CD4-positive, alpha-beta memory T cell (primary cell): ENCODE data around the gene PTEN. TPM values are rescaled to one million over a fixed set of nuclear protein-coding genes. Genes with fewer than 3 reads are reported as not detected.
"Not testable (repeated sequence)": the region's sequence is repeated elsewhere in the genome, so short reads cannot be mapped to it uniquely, and the experiment has no call there.

Source experiments
- CTCF ChIA-PET: fragments of 350-600 bp; sonication (Branson Sonifier 250); formaldehyde crosslinking; loops from one replicate; lab custom pipeline; 2021; ENCODE audit warnings: inconsistent platforms; ENCODE audit not compliant: partially characterized antibody; lab: Charles Lee
- POLR2A ChIA-PET: fragments of 350-600 bp; sonication (Branson Sonifier 250); formaldehyde crosslinking; loops from one replicate; lab custom pipeline; 2021; ENCODE audit not compliant: partially characterized antibody; lab: Charles Lee
- DNase-seq, 5 donors: peaks; one replicate each; pipeline versions ENCODE4 v3.0.0 to v3.0.0-alpha.2; 2020 to 2022; ENCODE audit warnings: mixed read lengths in 1 of 5
- H3K27ac ChIP-seq: one replicate; pipeline ENCODE4 v1.7.0; 2013; ENCODE audit warnings: low read depth, low read length
- H3K27me3 ChIP-seq: 2 replicates; pipeline ENCODE4 v1.7.0; 2013; ENCODE audit warnings: mild to moderate bottlenecking, low read length, moderate library complexity; ENCODE audit not compliant: insufficient read depth
- H3K36me3 ChIP-seq: 2 replicates; pipeline ENCODE4 v1.7.0; 2013; ENCODE audit warnings: mild to moderate bottlenecking, low read length, moderate library complexity; ENCODE audit not compliant: insufficient read depth
- H3K4me1 ChIP-seq: 2 replicates; pipeline ENCODE4 v1.7.0; 2013; ENCODE audit warnings: mild to moderate bottlenecking, low read length, moderate library complexity; ENCODE audit not compliant: insufficient read depth
- H3K4me3 ChIP-seq, 2 donors: one replicate each; pipeline ENCODE4 v1.7.0; 2013; ENCODE audit warnings: low read length in 2 of 2, mild to moderate bottlenecking in 1 of 2
- H3K9me3 ChIP-seq, 2 donors: one replicate each; pipeline ENCODE4 v1.7.0; 2013; ENCODE audit warnings: low read length in 2 of 2, control low read depth in 1 of 2; ENCODE audit not compliant: control insufficient read depth in 1 of 2
- H3K27ac Mint-ChIP-seq, 7 donors: one replicate each; pipeline ENCODE4 v1.8.0; 2020 to 2021; ENCODE audit warnings: mixed read lengths in 7 of 7, mild to moderate bottlenecking in 6 of 7, inconsistent platforms in 3 of 7, moderate library complexity in 3 of 7
- H3K27me3 Mint-ChIP-seq, 2 donors: one replicate each; pipeline ENCODE4 v1.8.0; 2020 to 2021; ENCODE audit warnings: mixed read lengths in 2 of 2
- H3K36me3 Mint-ChIP-seq, 2 donors: one replicate each; pipeline ENCODE4 v1.8.0; 2020 to 2021; ENCODE audit warnings: mixed read lengths in 2 of 2, inconsistent platforms in 1 of 2, mild to moderate bottlenecking in 1 of 2
- H3K4me1 Mint-ChIP-seq, 4 donors: one replicate each; pipeline ENCODE4 v1.8.0; 2020 to 2021; ENCODE audit warnings: mixed read lengths in 4 of 4, mild to moderate bottlenecking in 1 of 4
- H3K4me3 Mint-ChIP-seq, 8 donors: one replicate each; pipeline ENCODE4 v1.8.0; 2020 to 2021; ENCODE audit warnings: mixed read lengths in 8 of 8, mild to moderate bottlenecking in 7 of 8, moderate library complexity in 6 of 8, inconsistent platforms in 3 of 8
- H3K9me3 Mint-ChIP-seq, 8 donors: one replicate each; pipeline ENCODE4 v1.8.0; 2020 to 2021; ENCODE audit warnings: mixed read lengths in 8 of 8, mild to moderate bottlenecking in 5 of 8, inconsistent platforms in 3 of 8, moderate library complexity in 1 of 8
- intact Hi-C: fragments of 100-400 bp; cut with micrococcal nuclease; formaldehyde crosslinking; loops from one replicate; pipeline ENCODE4 v1.15.1; 2023
- polyA plus RNA-seq, 2 donors: library from polyadenylated mRNA; unstranded; fragments of 300-500 nt; fragmentation: Illumina TruSeq; gene quantifications; one replicate each; pipeline ENCODE4 v1.2.3, GENCODE V29; 2021
- total RNA-seq, 2 experiments: library from RNA; stranded (reverse); gene quantifications; one replicate each; pipeline ENCODE4 v1.2.3, GENCODE V29; 2021

PTEN gene
- total and polyA plus RNA-seq, 4 experiments from 2014 or later, result 25.1 to 84.8 (median 57.8) TPM

DNA sequence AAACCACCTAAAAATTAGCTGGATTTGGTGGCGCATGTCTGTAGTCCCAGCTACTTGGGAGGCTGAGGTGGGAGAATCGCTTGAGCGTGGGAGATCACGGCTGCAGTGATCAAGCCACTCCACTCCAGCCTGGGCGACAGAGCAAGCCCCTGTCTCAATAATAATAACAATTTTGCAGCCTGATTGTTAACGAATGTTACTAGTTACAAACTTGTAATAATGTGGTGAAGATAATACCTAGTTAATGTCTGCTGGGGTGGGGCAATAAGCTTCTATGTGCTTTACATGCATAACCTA, 44.2 kb upstream of the PTEN start:
- peak overlapping the region in 7 of 8 donors; percentile 36 to 78 (median 48) for H3K4me3 Mint-ChIP-seq
- H3K27ac Mint-ChIP-seq, result peak overlapping the region; percentile 53 to 99 (median 97)
- Histone ChIP-seq H3K27ac (peak overlapping the region; percentile 94), H3K27me3 (no peaks in the 10 kb centered on the region), H3K4me3 (no peak overlapping the region), H3K36me3 (no peaks in the 10 kb centered on the region), H3K9me3 (no peaks in the 10 kb centered on the region), H3K4me1 (peaks cover 42% of the 10 kb centered on the region)
- CTCF ChIA-PET, result interaction anchor here (0.8 to 3.2 kb wide), 13 partner anchors 10 to 1066 kb away, joined by 3 to 25 read pairs (median 9); partner anchors contain the start of genes KLLN and PTEN
- no peaks in the 10 kb centered on the region for H3K9me3 Mint-ChIP-seq
- POLR2A ChIA-PET, result interaction anchor here (0.6 to 3.7 kb wide), 9 partner anchors 9 to 764 kb away, joined by 3 to 72 read pairs (median 8); partner anchors contain the start of genes KLLN, PTEN and RNLS
- intact Hi-C loops, result loop anchor here (2.0 to 10.0 kb wide), 3 partner anchors 1172 to 1826 kb away; partner anchors contain the start of genes FAS, IFIT5 and PANK1
- H3K36me3 Mint-ChIP-seq, result peaks cover 3 to 17% of the 10 kb centered on the region in 2 donors
- H3K27me3 Mint-ChIP-seq, result no peaks in the 10 kb centered on the region
- peaks cover 27 to 43% (median 34%) of the 10 kb centered on the region in 4 donors for H3K4me1 Mint-ChIP-seq
- DNase-seq, result no peak

DNA sequence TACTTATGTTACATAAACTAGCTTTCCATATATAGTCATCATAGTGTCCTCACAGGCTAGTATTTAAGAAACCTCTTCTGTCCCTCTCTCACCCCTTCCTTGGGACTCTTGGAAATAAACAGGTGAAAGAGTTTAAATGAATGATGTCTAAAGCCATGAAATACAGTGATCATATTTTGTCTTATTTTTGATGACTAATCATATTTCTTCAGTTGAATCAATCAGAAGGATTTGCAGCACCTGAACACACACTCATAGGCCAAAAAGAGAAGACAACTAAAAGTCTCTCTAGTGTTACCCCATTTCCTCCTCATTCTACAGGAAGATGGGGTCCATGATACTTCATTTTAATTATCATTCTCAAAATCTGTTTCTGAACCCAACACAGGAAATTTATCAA, 36.8 kb upstream of the PTEN start:
- Mint-ChIP-seq H3K4me3 (no peak overlapping the region), H3K9me3 (no peaks in the 10 kb centered on the region), H3K27ac (peak overlapping the region in 6 of 7 donors; percentile 60 to 84 (median 74)), H3K27me3 (no peaks in the 10 kb centered on the region), H3K4me1 (peaks cover 11 to 34% (median 22%) of the 10 kb centered on the region in 4 donors), H3K36me3 (no peaks in the 10 kb centered on the region)
- Histone ChIP-seq H3K9me3 (no peaks in the 10 kb centered on the region), H3K36me3 (no peaks in the 10 kb centered on the region), H3K27ac (no peak overlapping the region), H3K4me1 (peaks cover 27% of the 10 kb centered on the region), H3K4me3 (no peak overlapping the region), H3K27me3 (no peaks in the 10 kb centered on the region)
- intact Hi-C loops, result no loop called here
- peak in 1 of 5 donors; percentile 12 for DNase-seq
- POLR2A ChIA-PET, result interaction anchor here (4.4 kb wide), 1 partner anchor 8 kb away, joined by 28 read pairs; the partner anchor contains the start of gene ATAD1
- CTCF ChIA-PET, result interaction anchor here (4.8 kb wide), 1 partner anchor 8 kb away, joined by 25 read pairs; the partner anchor contains the start of gene ATAD1

DNA sequence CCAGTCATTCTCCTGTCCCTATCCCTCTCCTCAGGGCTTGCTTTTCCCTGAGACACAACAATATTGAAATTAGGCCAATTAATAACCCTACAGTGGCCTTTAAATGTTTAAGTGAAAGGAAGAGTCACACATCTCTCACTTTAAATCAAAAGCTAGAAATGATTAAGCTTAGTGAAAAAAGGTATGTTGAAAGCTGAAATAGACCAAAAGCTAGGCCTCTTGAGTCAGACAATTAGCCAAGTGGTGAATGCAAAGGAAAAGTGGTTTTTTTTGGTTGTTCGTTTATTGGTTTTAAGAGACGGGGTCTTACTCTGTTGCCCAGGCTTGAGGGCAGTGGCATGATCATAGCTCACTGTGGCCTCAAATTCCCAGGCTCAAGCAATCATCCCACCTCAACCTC, 35.7 kb upstream of the PTEN start:
- Histone ChIP-seq H3K4me1 (peaks cover 27% of the 10 kb centered on the region), H3K9me3 (no peaks in the 10 kb centered on the region), H3K36me3 (no peaks in the 10 kb centered on the region), H3K4me3 (no peak overlapping the region), H3K27ac (no peak overlapping the region), H3K27me3 (no peaks in the 10 kb centered on the region)
- ChIA-PET CTCF (interaction anchor here (0.6 to 4.8 kb wide), 4 partner anchors 9 to 562 kb away, joined by 3 to 25 read pairs (median 4); partner anchors contain the start of genes ATAD1, KLLN and PTEN), POLR2A (interaction anchor here (4.4 kb wide), 1 partner anchor 9 kb away, joined by 28 read pairs; the partner anchor contains the start of gene ATAD1)
- Mint-ChIP-seq H3K4me1 (peaks cover 11 to 34% (median 22%) of the 10 kb centered on the region in 4 donors), H3K4me3 (no peak overlapping the region), H3K27me3 (no peaks in the 10 kb centered on the region), H3K36me3 (no peaks in the 10 kb centered on the region), H3K9me3 (no peaks in the 10 kb centered on the region), H3K27ac (peak overlapping the region in 4 of 7 donors; percentile 7 to 66 (median 43))
- no peak for DNase-seq
- intact Hi-C loops, result no loop called here

DNA sequence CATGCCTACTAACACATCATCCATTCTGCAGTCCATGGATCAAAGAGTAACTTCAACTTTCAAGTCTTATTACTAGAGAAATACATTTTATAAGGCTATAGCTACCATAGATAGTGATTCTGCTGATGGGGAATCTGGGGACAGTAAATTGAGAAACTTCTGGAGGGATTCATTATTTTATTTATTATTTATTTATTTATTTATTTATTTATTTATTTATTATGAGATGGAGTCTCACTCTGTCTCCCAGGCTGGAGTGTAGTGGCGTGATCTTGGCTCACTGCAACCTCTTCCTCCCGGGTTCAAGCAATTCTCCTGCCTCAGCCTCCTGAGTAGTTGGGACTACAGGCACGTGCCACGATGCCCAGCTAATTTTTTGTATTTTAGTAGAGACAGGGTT, 34.4 kb upstream of the PTEN start:
- H3K9me3 Mint-ChIP-seq, H3K27me3 Mint-ChIP-seq, intact Hi-C loops, H3K27me3 ChIP-seq, H3K36me3 ChIP-seq, H3K27ac ChIP-seq, H3K4me3 ChIP-seq, H3K27ac Mint-ChIP-seq, H3K36me3 Mint-ChIP-seq, DNase-seq, H3K9me3 ChIP-seq, H3K4me3 Mint-ChIP-seq: not testable (repeated sequence)
- H3K4me1 Mint-ChIP-seq, result peaks cover 11 to 34% (median 22%) of the 10 kb centered on the region in 4 donors
- H3K4me1 ChIP-seq, result peaks cover 27% of the 10 kb centered on the region
- CTCF ChIA-PET, result interaction anchor here (0.9 to 4.8 kb wide), 5 partner anchors 10 to 34 kb away, joined by 3 to 25 read pairs (median 3); partner anchors contain the start of genes ATAD1, KLLN and PTEN
- POLR2A ChIA-PET, result interaction anchor here (1.1 to 4.4 kb wide), 2 partner anchors 10 to 33 kb away, joined by 4 to 28 read pairs; partner anchors contain the start of gene ATAD1

DNA sequence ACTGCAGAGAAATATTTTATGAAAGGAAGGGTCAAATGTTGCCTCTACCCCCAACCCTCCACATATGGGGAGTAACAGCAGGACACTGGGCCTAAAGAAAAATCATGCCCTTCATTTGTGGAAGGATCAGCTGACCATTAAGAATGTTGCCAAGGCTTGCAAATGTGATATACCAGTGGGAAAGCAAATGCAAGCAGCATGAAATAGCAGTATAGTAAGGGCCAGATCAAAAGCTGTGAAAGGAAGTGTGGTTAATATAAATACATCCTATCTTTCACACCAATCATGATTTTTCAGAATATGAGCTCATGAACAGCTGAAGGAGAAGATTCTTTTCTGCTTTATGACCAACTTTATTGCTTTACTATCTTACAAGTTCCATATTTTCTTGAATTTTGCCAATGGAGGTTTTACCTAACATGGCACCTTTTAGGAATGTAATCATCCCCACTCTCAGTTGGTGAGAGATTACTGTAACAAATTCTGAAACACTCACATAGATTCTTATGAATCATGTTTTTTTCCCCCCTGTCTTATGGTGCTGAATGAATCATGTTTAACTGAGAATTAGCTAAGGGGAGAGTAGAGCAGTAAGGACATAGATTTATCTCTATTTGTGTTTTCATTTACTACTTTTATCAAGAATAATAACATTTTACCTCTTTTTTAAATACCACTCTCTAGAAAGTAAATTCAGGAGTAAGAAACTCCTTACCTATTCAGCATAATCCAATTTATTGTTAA, 33.3 kb upstream of the PTEN start:
- Histone ChIP-seq H3K4me3 (no peak overlapping the region), H3K4me1 (peaks cover 27% of the 10 kb centered on the region), H3K36me3 (no peaks in the 10 kb centered on the region), H3K27ac (no peak overlapping the region), H3K9me3 (no peaks in the 10 kb centered on the region), H3K27me3 (no peaks in the 10 kb centered on the region)
- H3K27ac Mint-ChIP-seq, result peak overlapping the region in 2 of 7 donors; percentile 46 to 60
- ChIA-PET CTCF (interaction anchor here (0.7 to 4.8 kb wide), 3 partner anchors 11 to 22 kb away, joined by 3 to 25 read pairs (median 3); partner anchors contain the start of gene ATAD1), POLR2A (interaction anchor here (4.4 kb wide), 1 partner anchor 11 kb away, joined by 28 read pairs; the partner anchor contains the start of gene ATAD1)
- peaks cover 11 to 34% (median 22%) of the 10 kb centered on the region in 4 donors for H3K4me1 Mint-ChIP-seq
- no peak for DNase-seq
- intact Hi-C loops, result no loop called here
- no peaks in the 10 kb centered on the region for H3K27me3 Mint-ChIP-seq
- H3K9me3 Mint-ChIP-seq, result no peaks in the 10 kb centered on the region
- H3K4me3 Mint-ChIP-seq, result no peak overlapping the region
- H3K36me3 Mint-ChIP-seq, result no peaks in the 10 kb centered on the region

DNA sequence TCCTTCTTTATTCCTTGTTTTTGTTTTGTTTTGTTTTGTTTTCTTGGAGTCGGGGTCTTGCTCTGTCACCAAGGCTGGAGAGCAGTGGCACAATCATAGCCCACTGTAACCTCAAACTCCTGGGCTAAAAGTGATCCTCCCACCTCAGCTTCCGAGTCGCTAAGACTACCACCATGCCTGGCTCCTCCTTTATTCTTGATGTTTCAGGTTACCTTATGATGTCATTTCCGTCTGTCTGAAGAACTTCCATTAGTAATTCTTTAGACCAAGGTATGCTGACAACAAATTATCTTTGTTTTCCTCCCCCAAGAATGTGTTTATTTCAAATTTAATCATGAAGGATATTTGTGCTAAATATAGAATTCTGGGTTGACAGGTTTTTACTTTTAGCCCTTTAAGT, 27.3 kb upstream of the PTEN start:
- intact Hi-C loops, result no loop called here
- Histone ChIP-seq H3K27ac (no peak overlapping the region), H3K36me3 (no peaks in the 10 kb centered on the region), H3K4me1 (no peaks in the 10 kb centered on the region), H3K9me3 (no peaks in the 10 kb centered on the region), H3K27me3 (no peaks in the 10 kb centered on the region), H3K4me3 (no peak overlapping the region)
- ChIA-PET POLR2A (no interaction called here), CTCF (no interaction called here)
- peaks cover 0 to 2% (median 0%) of the 10 kb centered on the region in 4 donors for H3K4me1 Mint-ChIP-seq
- peaks cover 0 to 10% of the 10 kb centered on the region in 2 donors for H3K36me3 Mint-ChIP-seq
- H3K4me3 Mint-ChIP-seq, result no peak overlapping the region
- no peak for DNase-seq
- peaks cover 0 to 4% (median 0%) of the 10 kb centered on the region in 8 donors for H3K9me3 Mint-ChIP-seq
- H3K27me3 Mint-ChIP-seq, result no peaks in the 10 kb centered on the region
- no peak overlapping the region for H3K27ac Mint-ChIP-seq

DNA sequence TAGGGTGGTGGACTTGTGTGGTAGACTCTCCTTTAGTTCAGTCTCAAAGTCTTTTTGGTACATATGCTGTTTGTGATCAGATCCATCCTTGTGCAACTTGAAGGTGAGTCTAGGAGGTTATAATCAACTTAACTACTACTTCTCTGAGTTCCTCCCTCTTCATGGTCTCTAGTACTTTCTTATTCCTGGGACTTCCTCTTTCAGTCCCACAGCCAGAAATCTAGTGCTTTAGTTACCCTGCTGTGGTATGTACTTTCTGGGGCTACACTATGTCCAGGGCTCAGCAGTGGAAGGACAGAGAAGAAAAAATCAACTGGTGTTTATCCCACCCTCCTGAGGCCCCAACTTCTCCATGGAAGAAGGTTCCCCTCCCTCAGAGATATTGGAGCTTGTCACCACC, 26.0 kb upstream of the PTEN start:
- H3K4me3 Mint-ChIP-seq, result no peak overlapping the region

More for the DNA sequence above, 26.0 kb upstream of the PTEN start:
- no peak for DNase-seq
- Histone ChIP-seq H3K9me3 (no peaks in the 10 kb centered on the region), H3K36me3 (no peaks in the 10 kb centered on the region), H3K27ac (no peak overlapping the region), H3K4me1 (no peaks in the 10 kb centered on the region), H3K27me3 (no peaks in the 10 kb centered on the region), H3K4me3 (no peak overlapping the region)
- Mint-ChIP-seq H3K4me1 (no peaks in the 10 kb centered on the region), H3K27ac (no peak overlapping the region), H3K27me3 (no peaks in the 10 kb centered on the region), H3K9me3 (peaks cover 0 to 4% (median 0%) of the 10 kb centered on the region in 8 donors), H3K36me3 (peaks cover 0 to 10% of the 10 kb centered on the region in 2 donors)
- POLR2A ChIA-PET, result no interaction called here
- CTCF ChIA-PET, result no interaction called here
- intact Hi-C loops, result no loop called here
